ENCODE results near the gene GPR25. TPM values are rescaled to one million over a fixed set of nuclear protein-coding genes. Genes with fewer than 3 reads are reported as not detected.

Gene GPR25
- total RNA-seq, 1 donor from 2014 or later = not detected

DNA sequence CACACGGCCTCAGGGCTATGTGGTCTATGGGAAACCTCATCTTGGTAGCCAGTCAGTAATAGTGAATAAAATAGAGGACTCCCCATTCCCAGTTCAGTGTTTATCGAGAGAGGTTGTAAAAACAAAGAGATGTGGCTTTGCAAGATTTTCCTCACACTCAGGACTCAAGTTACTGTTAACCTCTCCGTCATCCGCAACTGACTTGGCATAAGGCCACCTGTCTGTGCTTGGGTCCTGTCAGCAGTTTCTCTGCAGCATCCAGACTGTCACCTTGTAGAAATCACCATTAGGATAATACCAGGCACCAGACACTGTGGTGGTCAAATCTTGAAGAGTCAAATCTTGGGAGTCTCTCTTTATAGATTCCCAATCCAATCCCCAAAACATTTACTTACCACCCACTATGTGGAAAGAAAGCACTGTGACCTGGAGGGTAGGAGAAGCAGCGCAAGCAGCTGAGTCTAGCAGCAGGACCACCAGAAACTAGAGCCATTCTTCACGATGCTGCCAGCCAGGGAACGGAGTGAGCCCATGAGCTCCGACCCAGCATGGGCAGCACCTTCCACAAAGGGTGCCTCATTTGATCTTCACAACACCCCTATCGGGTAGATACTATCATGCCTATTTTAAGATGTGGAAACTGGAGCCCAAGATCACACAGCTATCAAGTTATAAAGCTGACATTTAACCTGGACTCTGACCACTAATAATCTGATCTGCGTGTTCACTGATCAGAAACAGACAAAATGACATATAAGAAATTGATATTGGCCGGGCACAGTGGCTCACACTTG is 5.6 kb upstream of the GPR25 start:
- Histone ChIP-seq H3K27me3 (no peaks in the 10 kb centered on the region), H4K20me1 (ENCODE audit: low read depth) (no peaks in the 10 kb centered on the region), H3K27ac (no peak overlapping the region), H3K4me3 (no peak overlapping the region), H3K79me2 (ENCODE audit: low read depth) (no peaks in the 10 kb centered on the region), H3K9me3 (ENCODE audit: low read depth) (no peaks in the 10 kb centered on the region), H3K4me1 (peaks cover 17% of the 10 kb centered on the region), H2AFZ (replicated peaks) (no peak overlapping the region), H3K9ac (no peak overlapping the region), H3K4me2 (no peak overlapping the region), H3F3A (ENCODE audit: low read depth) (peaks cover 10% of the 10 kb centered on the region), H3K36me3 (no peaks in the 10 kb centered on the region)
- H3K27me3 Mint-ChIP-seq (ENCODE audit: insufficient read depth, low read depth) = peaks cover 2% of the 10 kb centered on the region
- H3K4me1 Mint-ChIP-seq = peaks cover 8% of the 10 kb centered on the region
- no peaks in the 10 kb centered on the region for H3K9me3 Mint-ChIP-seq
- DNase-seq (ENCODE audit: low spot score) = no peak
- TF ChIP-seq, protein P1, sequence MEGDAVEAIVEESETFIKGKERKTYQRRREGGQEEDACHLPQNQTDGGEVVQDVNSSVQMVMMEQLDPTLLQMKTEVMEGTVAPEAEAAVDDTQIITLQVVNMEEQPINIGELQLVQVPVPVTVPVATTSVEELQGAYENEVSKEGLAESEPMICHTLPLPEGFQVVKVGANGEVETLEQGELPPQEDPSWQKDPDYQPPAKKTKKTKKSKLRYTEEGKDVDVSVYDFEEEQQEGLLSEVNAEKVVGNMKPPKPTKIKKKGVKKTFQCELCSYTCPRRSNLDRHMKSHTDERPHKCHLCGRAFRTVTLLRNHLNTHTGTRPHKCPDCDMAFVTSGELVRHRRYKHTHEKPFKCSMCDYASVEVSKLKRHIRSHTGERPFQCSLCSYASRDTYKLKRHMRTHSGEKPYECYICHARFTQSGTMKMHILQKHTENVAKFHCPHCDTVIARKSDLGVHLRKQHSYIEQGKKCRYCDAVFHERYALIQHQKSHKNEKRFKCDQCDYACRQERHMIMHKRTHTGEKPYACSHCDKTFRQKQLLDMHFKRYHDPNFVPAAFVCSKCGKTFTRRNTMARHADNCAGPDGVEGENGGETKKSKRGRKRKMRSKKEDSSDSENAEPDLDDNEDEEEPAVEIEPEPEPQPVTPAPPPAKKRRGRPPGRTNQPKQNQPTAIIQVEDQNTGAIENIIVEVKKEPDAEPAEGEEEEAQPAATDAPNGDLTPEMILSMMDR (IDR thresholded peaks at IDR 0.05) = no peak
- TF ChIP-seq EZH2 (IDR thresholded peaks at IDR 0.05) (no peak), EZH2phosphoT487 (IDR thresholded peaks at IDR 0.05) (no peak)
- H3K27ac Mint-ChIP-seq = peak overlapping the region; percentile 93
- peaks cover 18% of the 10 kb centered on the region for H3K36me3 Mint-ChIP-seq
- no peak overlapping the region for H3K4me3 Mint-ChIP-seq

DNA sequence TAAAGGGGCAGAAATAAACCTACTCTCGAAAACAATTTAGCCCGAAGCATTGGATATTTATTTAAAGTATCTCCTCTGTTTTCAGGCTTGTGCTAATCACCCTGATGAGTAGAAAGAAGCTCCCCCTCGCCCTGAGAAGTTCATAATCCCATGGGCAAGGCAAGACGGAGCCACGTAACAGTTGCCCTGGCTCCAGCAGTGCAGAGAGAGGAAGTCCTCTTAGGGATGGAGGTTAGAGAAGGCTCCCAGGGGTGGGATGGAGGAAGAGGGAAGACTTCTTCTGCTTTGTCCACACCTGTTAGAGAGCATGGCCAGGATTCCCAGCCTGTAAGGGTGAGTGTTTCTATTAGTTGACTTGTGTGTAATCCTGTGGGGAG is 3.4 kb upstream of the GPR25 start:
- H3K36me3 Mint-ChIP-seq = peaks cover 6% of the 10 kb centered on the region
- H3K9me3 Mint-ChIP-seq = peaks cover 2% of the 10 kb centered on the region
- Histone ChIP-seq H3K4me1 (peaks cover 17% of the 10 kb centered on the region), H3K79me2 (ENCODE audit: low read depth) (no peaks in the 10 kb centered on the region), H3K36me3 (no peaks in the 10 kb centered on the region), H3K27ac (no peak overlapping the region), H3K27me3 (no peaks in the 10 kb centered on the region), H4K20me1 (ENCODE audit: low read depth) (no peaks in the 10 kb centered on the region), H3K9me3 (ENCODE audit: low read depth) (no peaks in the 10 kb centered on the region), H3F3A (ENCODE audit: low read depth) (peaks cover 10% of the 10 kb centered on the region), H3K4me2 (no peak overlapping the region), H3K4me3 (no peak overlapping the region), H3K9ac (no peak overlapping the region), H2AFZ (replicated peaks) (no peak overlapping the region)
- peaks cover 11% of the 10 kb centered on the region for H3K4me1 Mint-ChIP-seq
- DNase-seq (ENCODE audit: low spot score) = no peak
- TF ChIP-seq, protein P1 (IDR thresholded peaks at IDR 0.05) = no peak
- no peak for TF ChIP-seq EZH2phosphoT487 (IDR thresholded peaks at IDR 0.05)
- TF ChIP-seq EZH2 (IDR thresholded peaks at IDR 0.05) = no peak
- no peak overlapping the region for H3K4me3 Mint-ChIP-seq
- H3K27me3 Mint-ChIP-seq (ENCODE audit: insufficient read depth, low read depth) = peaks cover 2% of the 10 kb centered on the region
- H3K27ac Mint-ChIP-seq = no peak overlapping the region

DNA sequence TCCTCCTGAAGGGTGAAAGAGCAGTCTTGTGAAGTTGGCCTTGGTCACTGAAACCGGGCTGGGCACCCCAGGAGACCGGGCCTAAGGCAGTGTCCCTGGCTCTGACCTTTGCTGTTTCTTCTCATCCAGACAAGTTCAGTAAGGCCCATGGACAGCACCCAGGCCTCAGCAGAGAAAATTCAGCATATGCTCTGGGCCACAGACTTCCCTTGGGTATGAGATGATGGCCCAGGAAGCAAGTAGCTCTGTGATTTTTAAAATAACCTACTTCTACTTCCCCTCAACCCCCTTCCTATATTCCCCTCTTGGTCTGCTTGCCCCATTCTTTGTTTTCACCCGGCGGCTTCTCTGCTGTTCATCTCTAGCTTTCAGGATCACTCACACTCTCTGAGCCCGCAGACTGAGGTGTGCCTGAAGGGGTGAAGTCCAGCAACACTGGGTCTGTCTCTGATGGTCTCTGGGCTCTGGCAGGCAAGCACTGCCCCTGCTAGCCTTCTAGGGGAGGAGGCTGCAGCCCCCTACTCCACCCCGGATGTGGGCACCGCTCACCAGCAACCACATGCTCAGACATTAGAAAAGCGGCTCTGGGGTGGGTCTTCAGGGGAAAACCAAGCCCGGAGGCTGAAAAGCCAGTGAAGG is 2.9 kb upstream of the GPR25 start:
- no peak for TF ChIP-seq EZH2phosphoT487 (IDR thresholded peaks at IDR 0.05)
- no peak for TF ChIP-seq EZH2 (IDR thresholded peaks at IDR 0.05)
- TF ChIP-seq, protein P1 (IDR thresholded peaks at IDR 0.05) = no peak
- H3K9me3 ChIP-seq (ENCODE audit: low read depth) = no peaks in the 10 kb centered on the region
- no peak overlapping the region for H3K4me3 ChIP-seq
- Mint-ChIP-seq H3K9me3 (peaks cover 2% of the 10 kb centered on the region), H3K27ac (no peak overlapping the region), H3K27me3 (ENCODE audit: insufficient read depth, low read depth) (peaks cover 2% of the 10 kb centered on the region), H3K4me1 (peaks cover 16% of the 10 kb centered on the region), H3K4me3 (no peak overlapping the region), H3K36me3 (peaks cover 7% of the 10 kb centered on the region)
- H3K4me2 ChIP-seq = no peak overlapping the region
- peaks cover 20% of the 10 kb centered on the region for H3K4me1 ChIP-seq
- no peak overlapping the region for H3K9ac ChIP-seq
- H3K36me3 ChIP-seq = no peaks in the 10 kb centered on the region
- no peak for DNase-seq (ENCODE audit: low spot score)
- peaks cover 7% of the 10 kb centered on the region for H3F3A ChIP-seq (ENCODE audit: low read depth)
- no peak overlapping the region for H2AFZ ChIP-seq (replicated peaks)
- H3K27ac ChIP-seq = no peak overlapping the region
- H3K79me2 ChIP-seq (ENCODE audit: low read depth) = no peaks in the 10 kb centered on the region
- H4K20me1 ChIP-seq (ENCODE audit: low read depth) = no peaks in the 10 kb centered on the region
- no peaks in the 10 kb centered on the region for H3K27me3 ChIP-seq

Data from neural progenitor cell (in vitro differentiated cells).